GM21360 (cell line): Measurements from ENCODE around the gene CHD9.
"Not testable (repeated sequence)": the region's sequence is repeated elsewhere in the genome, so short reads cannot be mapped to it uniquely, and the experiment has no call there.

Experiments
- ATAC-seq: cut with Tn5 transposase; IDR thresholded peaks from one replicate; pipeline ENCODE4 v1.9.1; 2021; ENCODE audit warnings: mild to moderate bottlenecking, moderate library complexity; ENCODE audit not compliant: unreplicated experiment

Gene CHD9

GRCh38 chr16:53261276-53261675 lies 206.5 kb downstream of the CHD9 start:
- no peak for ATAC-seq

- no peak for ATAC-seq
Measured at GRCh38 chr16:53262645-53263044, 207.9 kb downstream of the CHD9 start.

- ATAC-seq: no peak
Measured at GRCh38 chr16:53266156-53266555, 211.4 kb downstream of the CHD9 start.

GRCh38 chr16:53278498-53278897 lies 223.7 kb downstream of the CHD9 start:
- not testable (repeated sequence) for ATAC-seq

GRCh38 chr16:53281280-53281679 lies 226.5 kb downstream of the CHD9 start:
- no peak for ATAC-seq

GRCh38 chr16:53281859-53282258 lies 227.1 kb downstream of the CHD9 start:
- ATAC-seq: no peak

GRCh38 chr16:53282328-53282727 lies 227.5 kb downstream of the CHD9 start:
- no peak for ATAC-seq

- no peak for ATAC-seq
Measured at GRCh38 chr16:53282975-53283946, 228.5 kb downstream of the CHD9 start.

GRCh38 chr16:53285236-53285635 lies 230.4 kb downstream of the CHD9 start:
- no peak for ATAC-seq

- ATAC-seq: no peak
Measured at GRCh38 chr16:53290520-53290919, 235.7 kb downstream of the CHD9 start.

GRCh38 chr16:53291757-53292392 lies 237.1 kb downstream of the CHD9 start:
- no peak for ATAC-seq

GRCh38 chr16:53297477-53297876 lies 242.7 kb downstream of the CHD9 start:
- no peak for ATAC-seq

GRCh38 chr16:53304334-53304733 lies 249.5 kb downstream of the CHD9 start:
- no peak for ATAC-seq

GRCh38 chr16:53305743-53306142 lies 251.0 kb downstream of the CHD9 start:
- no peak for ATAC-seq

- no peak for ATAC-seq
Measured at GRCh38 chr16:53309457-53309856, 254.7 kb downstream of the CHD9 start.

- no peak for ATAC-seq
Measured at GRCh38 chr16:53320992-53321391, 266.2 kb downstream of the CHD9 start.

GRCh38 chr16:53323924-53324323 lies 269.1 kb downstream of the CHD9 start:
- no peak for ATAC-seq

- not testable (repeated sequence) for ATAC-seq
Measured at GRCh38 chr16:53330991-53331390, 276.2 kb downstream of the CHD9 start.

GRCh38 chr16:53334581-53334980 lies 279.8 kb downstream of the CHD9 start:
- no peak for ATAC-seq

- no peak for ATAC-seq
Measured at GRCh38 chr16:53337294-53337693, 282.5 kb downstream of the CHD9 start.

- no peak for ATAC-seq
Measured at GRCh38 chr16:53341792-53342191, 287.0 kb downstream of the CHD9 start.

- no peak for ATAC-seq
Measured at GRCh38 chr16:53355064-53355463, 300.3 kb downstream of the CHD9 start.
